GM13976 (cell line): ENCODE measurements around the gene SFXN5.

ENCODE experiments used
- DNase-seq: peaks from one replicate; pipeline ENCODE4 v3.0.0; 2012; ENCODE audit warnings: low spot score
- CTCF ChIP-seq: IDR thresholded peaks from 2 replicates; pipeline ENCODE4 v1.5.1; 2012; ENCODE audit warnings: borderline replicate concordance, mild to moderate bottlenecking; ENCODE audit not compliant: insufficient read depth; ENCODE audit errors: extremely low read depth, missing control alignments, control extremely low read depth
- in situ Hi-C: fragments of 300-500 bp; cut with MboI; formaldehyde crosslinking; loops from one replicate; pipeline ENCODE4 v1.12.0; 2022; ENCODE audit warnings: low sequenced_read_pairs, mixed read lengths, inconsistent platforms; ENCODE audit not compliant: unreplicated experiment

The SFXN5 gene

DNA sequence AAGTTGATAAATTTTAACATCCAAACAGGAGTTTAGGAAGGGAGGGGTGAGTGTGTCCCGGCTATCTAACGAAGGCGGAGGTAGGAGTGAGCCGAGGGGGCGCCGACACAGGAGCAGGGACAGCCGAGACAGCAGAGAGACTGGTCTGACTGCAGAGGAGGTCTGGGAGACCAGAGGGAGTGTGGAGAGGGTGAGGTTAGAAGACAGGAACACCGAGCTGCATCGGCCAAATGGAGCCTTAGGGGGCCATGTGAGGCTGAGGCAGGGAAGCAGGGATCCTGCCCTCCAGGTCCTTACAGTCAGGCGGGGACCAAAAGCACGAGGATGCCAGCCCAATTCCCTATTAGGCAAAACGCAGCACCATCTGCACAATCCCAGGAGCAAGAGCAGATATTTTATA is 67.0 kb downstream of the SFXN5 start:
- in situ Hi-C loops, result no loop called here
- no peak for DNase-seq
- TF ChIP-seq CTCF, result no peak

- peak; percentile 2 for DNase-seq
- TF ChIP-seq CTCF, result no peak
- in situ Hi-C loops, result no loop called here
Measured at GRCh38 chr2:73003027-73003426, 68.5 kb downstream of the SFXN5 start.

- in situ Hi-C loops, result no loop called here
- TF ChIP-seq CTCF, result no peak
- DNase-seq, result peak; percentile 4
Measured at GRCh38 chr2:73000808-73001570, 70.5 kb downstream of the SFXN5 start.

DNA sequence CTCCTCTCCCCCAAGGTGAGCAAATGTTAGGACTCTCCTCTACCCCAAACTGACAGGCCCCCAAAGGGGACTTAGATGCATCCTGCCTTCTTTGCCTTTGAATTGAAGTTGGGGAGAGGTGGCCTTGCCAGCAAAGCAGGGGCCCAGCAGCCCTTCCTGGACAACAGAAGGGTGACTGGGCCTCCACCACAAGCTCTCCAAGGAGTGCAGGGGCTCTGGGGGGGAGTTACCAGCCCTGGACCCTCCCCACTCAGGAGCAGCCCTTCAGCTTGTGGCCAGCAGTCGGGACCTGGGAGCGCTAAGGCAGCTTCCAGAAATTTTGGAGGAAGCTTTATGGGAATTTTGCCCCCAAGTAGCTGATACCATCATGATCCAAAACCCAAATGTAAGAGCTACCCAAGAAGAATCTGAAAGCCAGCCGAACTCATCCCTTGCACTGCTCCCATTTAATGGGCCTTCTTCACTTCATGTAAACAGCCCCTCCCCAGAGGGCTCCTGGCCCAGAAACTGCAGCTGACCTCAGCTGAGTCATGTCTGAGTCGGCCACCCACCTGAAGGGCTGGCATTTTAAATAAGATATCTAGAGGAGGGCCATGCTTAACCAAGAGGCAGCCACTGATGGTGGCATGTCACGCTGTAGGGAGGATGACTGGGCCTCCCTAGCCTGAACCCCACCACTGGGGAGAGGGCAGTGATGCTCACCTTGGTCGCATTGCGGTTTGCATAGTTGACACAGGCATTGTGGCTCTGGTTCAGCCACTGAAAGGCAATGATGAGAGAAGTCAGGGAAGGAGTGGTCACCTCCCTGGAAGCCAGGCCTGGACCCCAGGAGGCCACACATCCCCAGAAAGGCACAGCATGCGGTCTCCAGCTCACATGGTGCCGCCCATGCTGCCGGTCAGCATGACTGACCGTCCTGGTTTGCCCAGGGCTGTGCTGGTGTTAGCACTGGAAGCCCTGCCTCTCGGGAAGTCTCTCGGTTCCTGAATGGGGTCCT is 71.5 kb downstream of the SFXN5 start:
- in situ Hi-C loops, result no loop called here
- DNase-seq, result no peak
- TF ChIP-seq CTCF, result no peak

- no peak for DNase-seq
- no peak for TF ChIP-seq CTCF
- in situ Hi-C loops, result no loop called here
Measured at GRCh38 chr2:72998724-72999123, 72.8 kb downstream of the SFXN5 start.

DNA sequence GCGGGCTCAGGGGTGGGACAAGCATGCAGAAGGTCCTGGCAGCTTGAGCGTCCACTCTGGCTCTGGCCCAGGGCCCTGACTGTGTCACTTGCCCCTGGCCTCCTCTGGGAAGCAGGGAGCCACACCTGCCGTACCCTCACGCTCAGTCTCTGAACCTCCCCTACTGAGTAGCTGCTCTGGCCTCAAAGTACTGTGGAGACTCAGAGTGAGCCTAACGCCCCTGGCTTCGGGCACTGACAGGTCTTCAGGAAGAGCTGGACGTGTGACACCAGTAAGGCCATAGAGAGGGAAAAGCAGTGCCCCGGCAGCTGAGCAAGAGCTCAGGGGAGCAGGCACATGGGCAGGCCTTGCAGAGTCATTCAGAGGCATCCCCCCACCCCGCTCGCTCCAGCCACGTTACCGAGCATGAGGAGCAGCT is 73.3 kb downstream of the SFXN5 start:
- DNase-seq, result no peak
- in situ Hi-C loops, result no loop called here

More for the DNA sequence above, 73.3 kb downstream of the SFXN5 start:
- TF ChIP-seq CTCF, result no peak
